ENCODE measurements around the gene EEFSEC.

The EEFSEC gene

DNA sequence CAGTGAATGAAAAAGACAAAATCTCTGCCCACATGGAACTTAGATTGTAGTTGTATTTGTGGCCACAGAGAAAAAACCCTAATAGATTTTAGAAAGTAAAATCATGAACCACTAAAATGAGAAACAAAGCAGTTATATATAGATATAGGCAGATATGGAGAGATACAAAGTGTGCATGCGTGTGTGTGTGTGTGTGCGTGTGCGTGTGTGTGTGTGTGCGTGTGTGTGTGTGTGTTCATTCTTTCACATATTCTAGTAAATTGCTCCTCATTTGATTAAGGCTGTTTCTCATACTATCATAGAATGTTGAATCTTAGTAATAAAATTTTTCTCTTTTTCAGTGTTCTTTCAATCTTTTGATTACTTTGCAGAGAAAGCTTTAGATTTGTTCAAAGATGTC lies 194.8 kb downstream of the EEFSEC start:
- H3K27me3 Mint-ChIP-seq = no peaks in the 10 kb centered on the region
- H3K9me3 Mint-ChIP-seq = no peaks in the 10 kb centered on the region
- H3K36me3 Mint-ChIP-seq = peaks cover 11% of the 10 kb centered on the region
- H3K4me1 Mint-ChIP-seq = peaks cover 14% of the 10 kb centered on the region
- H3K4me3 Mint-ChIP-seq = no peak overlapping the region
- no peak for ATAC-seq (ENCODE audit: low read depth)
- DNase-seq (ENCODE audit: low spot score in 2 of 2) = no peak
- H3K27ac Mint-ChIP-seq = peak overlapping the region; percentile 25

DNA sequence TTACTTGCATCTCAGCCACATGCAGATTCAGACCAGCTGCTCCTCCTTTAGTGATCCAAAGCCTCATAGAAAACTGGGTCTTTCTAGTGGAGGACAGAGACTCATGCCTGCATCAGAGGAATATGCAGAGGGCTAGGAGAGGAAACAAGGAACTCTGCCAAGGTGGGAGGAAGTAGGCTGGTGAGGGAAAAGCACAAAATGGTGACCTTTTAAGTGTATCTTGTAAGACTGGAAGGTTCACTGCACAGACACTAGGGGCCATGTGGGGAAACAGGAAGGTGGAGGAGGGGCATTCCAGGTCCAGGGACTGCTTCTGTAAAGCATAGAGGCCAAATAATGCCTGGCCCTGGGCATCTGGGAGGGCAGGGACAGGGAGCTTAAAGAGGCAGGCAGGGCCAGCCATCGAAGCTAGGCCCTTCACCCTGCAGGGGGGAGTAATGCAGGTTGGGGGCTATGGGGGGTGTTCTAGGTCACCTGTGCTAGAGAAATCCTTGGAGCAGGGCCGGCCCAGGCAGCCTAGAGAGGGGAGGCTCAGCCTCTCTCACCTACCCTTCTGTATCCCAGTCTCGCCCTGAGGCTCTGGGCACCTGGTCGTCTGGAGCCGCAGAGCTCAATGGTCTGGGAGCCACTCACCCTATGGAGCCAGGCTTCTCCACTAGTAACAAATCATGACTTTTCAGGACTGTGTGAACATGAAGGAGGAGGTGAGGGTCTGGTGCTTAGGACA lies 195.7 kb downstream of the EEFSEC start:
- peaks cover 7% of the 10 kb centered on the region for H3K36me3 Mint-ChIP-seq
- H3K9me3 Mint-ChIP-seq = no peaks in the 10 kb centered on the region
- peak overlapping the region; percentile 25 for H3K27ac Mint-ChIP-seq
- peaks cover 14% of the 10 kb centered on the region for H3K4me1 Mint-ChIP-seq
- ATAC-seq (ENCODE audit: low read depth) = no peak
- no peak overlapping the region for H3K4me3 Mint-ChIP-seq
- H3K27me3 Mint-ChIP-seq = no peaks in the 10 kb centered on the region
- no peak for DNase-seq (ENCODE audit: low spot score in 2 of 2)

DNA sequence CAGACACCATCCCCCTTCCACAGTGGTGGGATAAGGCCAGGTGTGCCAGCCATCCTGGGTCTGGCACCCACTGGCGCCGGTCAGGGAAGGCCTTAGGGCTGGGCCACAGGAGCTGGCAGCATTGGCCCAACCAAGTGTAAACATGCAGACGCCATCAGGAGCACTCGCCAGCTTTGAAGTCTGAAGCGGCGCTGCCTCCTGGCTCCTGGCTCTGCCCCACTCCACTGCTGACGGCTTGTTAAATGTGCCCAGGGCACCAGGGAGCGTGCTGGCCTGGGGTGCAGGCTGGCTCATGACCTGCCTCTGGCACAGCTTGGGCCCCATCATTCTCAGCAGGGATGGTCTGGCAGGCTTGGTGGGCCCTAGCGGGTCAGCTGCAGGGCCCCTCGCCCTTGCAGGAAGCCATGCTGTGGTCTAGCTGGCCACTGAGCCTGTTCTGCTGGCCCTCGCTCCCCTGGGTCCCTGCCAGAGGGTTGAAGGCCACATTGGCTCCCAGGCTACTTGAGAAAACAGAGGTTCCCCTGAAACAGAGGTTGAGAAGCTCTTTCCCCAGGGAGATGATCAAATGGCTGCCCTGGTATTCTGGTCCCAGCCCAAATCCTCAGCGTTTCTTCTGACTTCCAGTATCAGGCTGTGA lies 196.8 kb downstream of the EEFSEC start:
- Mint-ChIP-seq H3K27me3 (no peaks in the 10 kb centered on the region), H3K36me3 (peaks cover 8% of the 10 kb centered on the region), H3K4me1 (peaks cover 14% of the 10 kb centered on the region), H3K4me3 (no peak overlapping the region), H3K27ac (no peak overlapping the region), H3K9me3 (no peaks in the 10 kb centered on the region)
- ATAC-seq (ENCODE audit: low read depth) (no peak), DNase-seq (ENCODE audit: low spot score in 2 of 2) (no peak)

DNA sequence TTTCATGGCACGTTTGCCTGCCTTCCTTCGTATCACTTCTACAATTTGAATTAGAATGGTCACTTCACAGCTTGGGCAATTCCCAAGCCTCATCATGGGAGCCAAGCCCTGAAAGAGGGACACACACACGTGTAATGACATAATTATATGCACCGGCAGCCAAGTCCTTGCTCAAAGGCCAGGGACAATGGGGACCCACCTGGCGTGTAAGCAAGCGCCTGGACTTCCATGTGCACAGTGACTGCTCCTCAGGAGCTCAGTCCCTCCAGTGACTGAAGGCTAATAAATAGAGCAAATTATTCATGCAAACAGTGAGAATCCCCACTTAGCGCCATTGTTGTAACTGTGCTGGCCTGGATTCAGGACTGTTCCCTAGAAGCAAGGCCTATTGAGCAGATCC lies 198.3 kb downstream of the EEFSEC start:
- peaks cover 9% of the 10 kb centered on the region for H3K36me3 Mint-ChIP-seq
- no peak for DNase-seq (ENCODE audit: low spot score in 2 of 2)
- no peaks in the 10 kb centered on the region for H3K9me3 Mint-ChIP-seq
- ATAC-seq (ENCODE audit: low read depth) = no peak
- peaks cover 14% of the 10 kb centered on the region for H3K4me1 Mint-ChIP-seq
- no peaks in the 10 kb centered on the region for H3K27me3 Mint-ChIP-seq
- no peak overlapping the region for H3K4me3 Mint-ChIP-seq
- no peak overlapping the region for H3K27ac Mint-ChIP-seq

DNA sequence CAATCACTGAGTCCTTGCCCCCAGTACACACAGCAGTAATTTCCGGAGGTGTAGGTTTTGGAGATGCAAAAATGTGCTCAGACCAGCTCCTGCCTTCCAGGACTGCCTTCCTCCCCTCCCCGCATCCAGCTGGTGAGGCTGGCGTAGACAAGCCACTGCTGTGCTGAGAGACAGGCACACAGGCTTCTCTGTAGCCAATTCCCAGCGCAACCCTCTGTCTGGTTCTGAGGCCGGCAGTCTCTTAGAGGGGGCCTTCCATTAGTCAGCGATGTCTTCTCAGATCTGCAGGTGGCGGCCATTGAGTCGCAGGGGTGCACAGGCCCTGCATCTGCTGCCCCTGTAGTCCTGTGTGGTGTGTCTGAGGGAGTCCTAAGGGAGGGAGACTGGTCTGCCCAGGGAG lies 199.0 kb downstream of the EEFSEC start:
- no peak for DNase-seq (ENCODE audit: low spot score in 2 of 2)
- no peaks in the 10 kb centered on the region for H3K27me3 Mint-ChIP-seq
- H3K9me3 Mint-ChIP-seq = no peaks in the 10 kb centered on the region
- peaks cover 11% of the 10 kb centered on the region for H3K4me1 Mint-ChIP-seq
- H3K36me3 Mint-ChIP-seq = peaks cover 11% of the 10 kb centered on the region
- no peak overlapping the region for H3K27ac Mint-ChIP-seq
- no peak overlapping the region for H3K4me3 Mint-ChIP-seq
- ATAC-seq (ENCODE audit: low read depth) = no peak

DNA sequence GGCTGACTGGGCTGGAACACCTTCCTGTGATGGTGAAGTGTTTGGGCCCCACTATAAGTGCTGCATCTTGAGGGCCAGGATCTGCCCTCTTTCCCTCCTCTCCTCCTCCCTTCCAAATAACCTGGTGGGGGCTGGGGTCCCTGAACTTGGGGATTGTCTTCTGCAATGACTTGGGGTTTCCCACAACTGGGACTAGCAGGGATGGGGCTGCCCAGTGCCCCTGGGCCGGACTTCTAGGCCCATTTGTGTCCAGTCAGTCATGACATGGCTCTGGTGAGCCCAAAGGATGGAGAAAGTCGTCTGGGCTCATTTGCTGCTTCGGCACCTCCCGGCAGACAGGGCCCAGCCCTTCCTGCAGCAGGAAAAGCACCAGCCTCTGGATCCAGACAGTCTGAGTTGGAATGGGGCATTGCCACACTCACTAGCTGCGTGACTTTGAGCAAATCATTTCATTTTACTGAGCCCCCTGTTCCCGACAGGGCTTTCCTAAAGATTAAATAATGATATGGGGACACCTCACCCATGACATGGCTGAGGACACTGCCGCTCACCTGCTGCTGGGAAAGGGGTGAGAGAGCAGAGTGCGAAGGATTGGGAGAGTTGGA lies 200.2 kb downstream of the EEFSEC start:
- no peak overlapping the region for H3K27ac Mint-ChIP-seq
- H3K9me3 Mint-ChIP-seq = no peaks in the 10 kb centered on the region
- H3K4me3 Mint-ChIP-seq = no peak overlapping the region
- H3K27me3 Mint-ChIP-seq = no peaks in the 10 kb centered on the region
- ATAC-seq (ENCODE audit: low read depth) = no peak
- DNase-seq (ENCODE audit: low spot score in 2 of 2) = no peak
- peaks cover 16% of the 10 kb centered on the region for H3K36me3 Mint-ChIP-seq
- peaks cover 6% of the 10 kb centered on the region for H3K4me1 Mint-ChIP-seq

DNA sequence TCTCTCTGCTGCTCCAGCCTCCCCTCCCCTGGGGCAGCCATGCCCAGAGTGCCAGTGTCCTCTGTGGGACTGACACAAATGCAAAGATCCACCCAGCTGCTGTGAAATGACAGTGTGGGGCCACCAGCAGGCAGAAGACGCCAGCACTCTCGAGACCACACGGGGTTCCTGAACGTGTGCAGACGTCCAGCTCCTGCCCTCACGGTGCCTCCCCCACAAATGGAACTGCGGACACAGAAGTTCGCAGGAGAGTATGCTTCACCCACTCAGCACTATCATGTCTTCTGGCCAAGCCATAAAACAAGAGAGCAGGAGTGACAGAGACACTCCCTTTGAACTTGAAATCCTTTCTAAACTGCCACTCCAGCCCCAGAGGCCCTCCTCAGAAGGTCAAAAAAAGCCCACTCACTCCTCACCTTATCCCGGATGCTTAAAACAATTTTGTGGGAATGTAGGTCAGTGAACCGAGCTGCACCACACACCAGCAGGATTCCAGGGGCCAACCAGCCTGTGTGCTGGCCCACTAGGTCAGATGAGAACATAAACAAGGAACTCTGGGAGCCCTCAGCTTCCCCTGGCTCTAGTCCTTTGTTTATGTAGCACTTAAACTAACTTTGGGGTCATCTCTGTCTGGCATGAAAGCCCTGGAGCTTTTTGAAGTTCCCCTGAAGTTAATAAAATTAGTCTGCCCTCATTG lies 200.9 kb downstream of the EEFSEC start:
- Mint-ChIP-seq H3K4me1 (no peaks in the 10 kb centered on the region), H3K27me3 (no peaks in the 10 kb centered on the region), H3K27ac (no peak overlapping the region), H3K36me3 (peaks cover 19% of the 10 kb centered on the region), H3K9me3 (no peaks in the 10 kb centered on the region), H3K4me3 (no peak overlapping the region)
- ATAC-seq (ENCODE audit: low read depth) (no peak), DNase-seq (ENCODE audit: low spot score in 2 of 2) (no peak)

DNA sequence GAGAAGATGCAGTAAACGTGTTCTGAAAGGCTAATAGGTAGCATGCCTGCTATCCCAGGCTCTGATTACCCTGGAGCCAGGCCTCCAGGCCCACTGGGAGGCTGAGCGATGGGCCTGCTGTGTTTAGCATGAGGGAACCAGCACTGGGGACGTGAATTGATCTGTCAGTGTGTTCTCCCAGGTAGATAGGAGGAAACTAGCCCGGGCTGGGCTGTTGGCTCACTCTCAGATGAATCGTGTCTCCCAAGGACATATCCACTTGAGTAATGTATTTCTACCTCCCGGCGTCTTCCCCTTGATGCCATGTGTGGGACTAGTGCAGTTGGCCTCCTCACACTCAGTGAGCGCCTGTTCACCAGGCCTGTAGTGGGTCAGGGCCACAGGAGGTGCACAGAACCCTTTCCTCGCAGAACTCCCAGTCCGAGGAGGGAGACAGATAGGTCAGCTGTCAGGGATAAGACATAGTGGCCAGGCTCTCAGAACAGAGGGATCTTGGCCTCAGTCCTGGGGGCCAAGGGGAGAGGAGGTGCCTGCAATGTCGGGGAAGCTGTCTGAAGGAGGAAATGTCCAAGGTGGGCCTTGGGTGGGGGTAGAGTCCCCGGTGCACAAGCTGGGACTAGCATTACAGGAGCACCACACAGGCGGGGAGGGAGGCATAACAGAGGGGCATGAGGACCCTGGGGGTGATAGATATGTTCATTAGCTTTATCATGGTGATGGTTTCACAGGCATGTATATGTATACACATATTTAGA lies 201.7 kb downstream of the EEFSEC start:
- ATAC-seq (ENCODE audit: low read depth) = no peak
- H3K9me3 Mint-ChIP-seq = no peaks in the 10 kb centered on the region
- H3K4me1 Mint-ChIP-seq = no peaks in the 10 kb centered on the region
- H3K27me3 Mint-ChIP-seq = no peaks in the 10 kb centered on the region
- no peak overlapping the region for H3K4me3 Mint-ChIP-seq
- H3K36me3 Mint-ChIP-seq = peaks cover 19% of the 10 kb centered on the region
- DNase-seq (ENCODE audit: low spot score in 2 of 2) = no peak
- no peak overlapping the region for H3K27ac Mint-ChIP-seq

DNA sequence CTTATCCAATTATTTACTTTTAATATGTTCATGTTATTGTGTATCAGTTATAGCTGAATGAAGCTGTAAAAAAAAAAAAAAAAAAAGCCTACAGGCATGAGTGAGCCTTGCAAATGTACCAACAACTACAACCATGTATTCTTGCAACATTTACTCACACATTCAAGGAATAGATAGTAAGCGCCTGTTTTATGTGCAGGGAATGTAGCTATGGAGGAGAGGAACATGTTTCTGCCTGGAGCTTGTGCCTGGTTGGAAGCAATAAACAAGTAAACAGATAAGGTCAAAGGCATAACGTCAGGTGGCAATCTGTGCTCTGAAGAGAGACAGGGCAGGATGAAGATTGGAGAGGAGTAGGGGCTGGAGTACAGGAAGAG lies 202.2 kb downstream of the EEFSEC start:
- Mint-ChIP-seq H3K36me3 (peaks cover 19% of the 10 kb centered on the region), H3K9me3 (no peaks in the 10 kb centered on the region), H3K4me1 (no peaks in the 10 kb centered on the region), H3K27me3 (no peaks in the 10 kb centered on the region), H3K4me3 (no peak overlapping the region), H3K27ac (no peak overlapping the region)
- ATAC-seq (ENCODE audit: low read depth) (no peak), DNase-seq (ENCODE audit: low spot score in 2 of 2) (no peak)

DNA sequence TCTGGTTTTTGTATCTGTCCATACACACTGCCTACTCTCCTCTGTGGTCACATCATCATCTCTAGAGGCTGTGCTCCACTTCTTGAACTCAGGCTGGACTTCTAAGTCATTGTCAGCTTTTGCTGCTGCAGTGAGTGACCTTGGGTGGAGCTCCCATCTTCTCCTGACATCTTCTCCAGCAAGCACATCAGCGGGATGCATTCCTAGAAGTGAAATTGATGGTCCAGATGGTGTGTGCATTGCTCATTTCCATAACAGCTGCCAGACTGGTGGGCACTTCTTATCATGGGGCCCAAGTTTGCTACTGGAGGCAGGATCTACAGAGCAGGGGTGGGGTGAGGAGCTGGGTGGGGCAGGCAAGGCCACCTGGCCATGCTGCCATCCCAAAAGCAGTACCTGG lies 203.5 kb downstream of the EEFSEC start:
- ATAC-seq (ENCODE audit: low read depth) (no peak), DNase-seq (ENCODE audit: low spot score in 2 of 2) (no peak)
- H3K27ac Mint-ChIP-seq = no peak overlapping the region
- H3K36me3 Mint-ChIP-seq = peaks cover 21% of the 10 kb centered on the region
- no peaks in the 10 kb centered on the region for H3K9me3 Mint-ChIP-seq
- H3K4me3 Mint-ChIP-seq = no peak overlapping the region
- no peaks in the 10 kb centered on the region for H3K27me3 Mint-ChIP-seq
- H3K4me1 Mint-ChIP-seq = no peaks in the 10 kb centered on the region

DNA sequence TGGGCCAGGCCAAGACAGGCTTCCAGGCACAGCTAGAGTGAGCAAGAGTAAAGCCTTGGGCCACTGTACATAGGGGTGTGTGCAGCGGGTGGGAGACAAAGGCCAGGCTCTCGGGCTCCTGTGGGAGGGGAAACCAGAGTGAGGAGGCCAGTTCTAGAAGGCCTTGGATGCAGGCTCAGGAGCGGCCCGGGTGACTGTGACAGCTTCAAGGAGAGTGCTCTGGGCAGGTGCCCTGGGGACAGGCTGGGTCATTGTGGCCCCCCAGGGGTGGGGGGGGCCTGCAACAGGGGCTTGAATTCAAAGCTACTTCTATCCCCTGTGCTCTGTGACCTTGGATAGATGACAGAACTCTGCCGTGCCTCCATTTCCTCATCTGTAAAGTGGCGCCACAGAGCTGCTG lies 204.3 kb downstream of the EEFSEC start:
- H3K27ac Mint-ChIP-seq = no peak overlapping the region
- DNase-seq (ENCODE audit: low spot score in 2 of 2) (no peak), ATAC-seq (ENCODE audit: low read depth) (no peak)
- no peaks in the 10 kb centered on the region for H3K27me3 Mint-ChIP-seq
- no peaks in the 10 kb centered on the region for H3K4me1 Mint-ChIP-seq
- H3K9me3 Mint-ChIP-seq = no peaks in the 10 kb centered on the region
- H3K36me3 Mint-ChIP-seq = peaks cover 21% of the 10 kb centered on the region
- no peak overlapping the region for H3K4me3 Mint-ChIP-seq

DNA sequence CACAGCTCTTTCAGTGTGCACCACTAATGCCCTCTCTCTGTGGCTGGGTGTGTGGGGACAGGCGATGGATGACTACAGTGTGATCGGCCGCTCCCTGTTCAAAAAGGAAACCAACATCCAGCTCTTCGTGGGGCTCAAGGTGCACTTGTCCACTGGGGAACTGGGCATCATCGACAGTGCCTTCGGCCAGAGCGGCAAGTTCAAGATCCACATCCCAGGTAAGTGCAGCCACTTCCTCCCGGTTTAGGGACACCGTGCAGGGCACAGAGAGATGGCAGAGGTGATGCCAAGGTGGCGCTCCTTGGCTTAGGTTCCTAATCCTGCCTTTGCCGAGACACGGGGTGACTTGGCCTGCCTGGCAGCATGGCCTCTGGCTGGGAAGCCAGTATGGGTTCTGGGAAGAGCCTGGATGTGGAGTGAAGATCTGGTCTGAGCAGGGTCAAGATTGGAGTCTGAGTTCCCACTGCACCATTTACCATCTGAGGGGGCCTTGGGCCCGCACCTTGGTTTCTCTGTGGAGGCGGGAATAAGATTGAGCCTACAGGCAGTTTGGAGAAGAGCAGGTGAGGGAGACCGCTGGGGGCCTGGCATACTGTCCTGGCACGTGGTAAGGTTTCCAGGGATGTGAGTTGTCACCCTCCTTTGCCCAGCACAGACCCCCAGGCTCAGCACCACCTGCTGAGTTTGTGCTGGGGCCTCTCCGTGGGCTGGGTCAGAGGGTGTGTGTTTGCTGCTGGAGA lies 205.0 kb downstream of the EEFSEC start:
- ATAC-seq (ENCODE audit: low read depth) = no peak
- Mint-ChIP-seq H3K9me3 (no peaks in the 10 kb centered on the region), H3K27me3 (no peaks in the 10 kb centered on the region), H3K27ac (no peak overlapping the region), H3K36me3 (peaks cover 21% of the 10 kb centered on the region), H3K4me1 (no peaks in the 10 kb centered on the region), H3K4me3 (no peak overlapping the region)
- DNase-seq (ENCODE audit: low spot score in 2 of 2) = no peak

DNA sequence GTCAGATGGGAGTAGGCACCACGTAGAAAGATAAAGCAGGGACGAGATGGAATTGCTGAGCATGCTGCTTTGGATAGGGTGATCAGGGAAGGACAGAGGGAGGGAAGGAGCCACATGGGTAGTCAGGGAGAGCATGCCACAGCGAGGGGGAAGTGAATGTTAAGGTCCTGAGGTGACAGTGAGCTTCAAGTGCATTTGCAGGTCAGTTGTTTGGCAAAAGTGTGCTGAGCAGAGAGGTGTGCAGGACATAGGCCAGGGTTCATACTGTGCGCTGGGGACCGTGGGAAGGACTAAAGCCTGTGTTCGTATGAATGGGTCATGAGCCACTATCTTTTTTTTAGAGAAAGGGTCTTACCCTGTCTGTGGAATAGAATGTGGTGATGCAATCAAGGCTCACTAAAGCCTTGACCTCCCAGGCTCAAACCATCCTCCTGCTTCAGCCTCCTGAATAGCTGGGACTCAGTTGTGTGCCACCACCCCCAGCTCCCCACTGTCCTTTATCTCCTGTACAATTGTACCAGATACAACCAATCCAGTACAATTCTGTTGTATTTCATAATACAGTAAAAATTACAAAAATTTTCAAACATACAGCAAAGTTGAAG lies 205.9 kb downstream of the EEFSEC start:
- Mint-ChIP-seq H3K9me3 (no peaks in the 10 kb centered on the region), H3K27ac (no peak overlapping the region), H3K4me3 (no peak overlapping the region), H3K4me1 (peaks cover 1% of the 10 kb centered on the region), H3K27me3 (no peaks in the 10 kb centered on the region), H3K36me3 (peaks cover 22% of the 10 kb centered on the region)
- DNase-seq (ENCODE audit: low spot score in 2 of 2) (no peak), ATAC-seq (ENCODE audit: low read depth) (no peak)
